MM.1S (cell line): ENCODE data around the gene ZMIZ1.

ENCODE experiments used
- CTCF ChIP-seq: fragments of 300-600 bp; sonication (generic); IDR thresholded peaks from 2 replicates; pipeline ENCODE4 v1.5.1; 2016; ENCODE audit warnings: antibody characterized with exemption, low read length, mixed read lengths
- EZH2 ChIP-seq: fragments of 300-600 bp; sonication (generic); optimal IDR thresholded peaks from 2 replicates; pipeline ENCODE3; 2017; ENCODE audit warnings: low read depth, mild to moderate bottlenecking, antibody characterized with exemption, low read length, mixed read lengths
- EZH2phosphoT487 ChIP-seq: fragments of 300-600 bp; sonication (generic); IDR thresholded peaks from 2 replicates; pipeline ENCODE4 v1.6.1; 2018; ENCODE audit warnings: antibody characterized with exemption, low read length

GRCh38 chr10:79024720-79025198 lies 44.0 kb upstream of the ZMIZ1 start:
- TF ChIP-seq CTCF (no peak), EZH2 (no peak), EZH2phosphoT487 (no peak)
